Astrocyte of the cerebellum (primary cell): ENCODE data around the gene TP53BP1.

Source experiments
- DNase-seq: peaks from one replicate; pipeline ENCODE4 v3.0.0-alpha.2; 2011; ENCODE audit warnings: low read depth
- H3K4me3 ChIP-seq: 2 replicates; pipeline ENCODE4 v1.5.1; 2011; ENCODE audit warnings: mild to moderate bottlenecking, low read depth, low read length, moderate library complexity
- in situ Hi-C: cut with HindIII; loops from 2 replicates; pipeline ENCODE4 v1.10.0; 2017; ENCODE audit warnings: low sequenced_read_pairs
- TF ChIP-seq, protein P1 (sequence below): IDR thresholded peaks from 2 replicates; pipeline ENCODE4 v1.5.1; 2012; ENCODE audit warnings: low read length, low read depth, moderate library complexity, mild to moderate bottlenecking; ENCODE audit errors: missing control alignments

Gene TP53BP1

GRCh38 chr15:43370310-43370974 lies 122.5 kb downstream of the TP53BP1 start:
- in situ Hi-C loops = no loop called here
- TF ChIP-seq, protein P1, sequence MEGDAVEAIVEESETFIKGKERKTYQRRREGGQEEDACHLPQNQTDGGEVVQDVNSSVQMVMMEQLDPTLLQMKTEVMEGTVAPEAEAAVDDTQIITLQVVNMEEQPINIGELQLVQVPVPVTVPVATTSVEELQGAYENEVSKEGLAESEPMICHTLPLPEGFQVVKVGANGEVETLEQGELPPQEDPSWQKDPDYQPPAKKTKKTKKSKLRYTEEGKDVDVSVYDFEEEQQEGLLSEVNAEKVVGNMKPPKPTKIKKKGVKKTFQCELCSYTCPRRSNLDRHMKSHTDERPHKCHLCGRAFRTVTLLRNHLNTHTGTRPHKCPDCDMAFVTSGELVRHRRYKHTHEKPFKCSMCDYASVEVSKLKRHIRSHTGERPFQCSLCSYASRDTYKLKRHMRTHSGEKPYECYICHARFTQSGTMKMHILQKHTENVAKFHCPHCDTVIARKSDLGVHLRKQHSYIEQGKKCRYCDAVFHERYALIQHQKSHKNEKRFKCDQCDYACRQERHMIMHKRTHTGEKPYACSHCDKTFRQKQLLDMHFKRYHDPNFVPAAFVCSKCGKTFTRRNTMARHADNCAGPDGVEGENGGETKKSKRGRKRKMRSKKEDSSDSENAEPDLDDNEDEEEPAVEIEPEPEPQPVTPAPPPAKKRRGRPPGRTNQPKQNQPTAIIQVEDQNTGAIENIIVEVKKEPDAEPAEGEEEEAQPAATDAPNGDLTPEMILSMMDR = no peak
- H3K4me3 ChIP-seq = peak overlapping the region; percentile 74
- DNase-seq = no peak

- in situ Hi-C loops = no loop called here
- TF ChIP-seq, protein P1 = no peak
- DNase-seq = no peak
- H3K4me3 ChIP-seq = no peak overlapping the region
These were observed 131.5 kb downstream of the TP53BP1 start for GRCh38 chr15:43361313-43361903.

GRCh38 chr15:43360821-43361220 lies 132.1 kb downstream of the TP53BP1 start:
- TF ChIP-seq, protein P1 = no peak
- DNase-seq = no peak
- in situ Hi-C loops = no loop called here
- H3K4me3 ChIP-seq = no peak overlapping the region
